WTC11 (cell line): Measurements from ENCODE around the gene AP4S1. TPM values are rescaled to one million over a fixed set of nuclear protein-coding genes. Genes with fewer than 3 reads are reported as not detected.

ENCODE experiments used
- ATAC-seq: fragments of 200-7000 bp; cut with Tn5 transposase; 2 replicates; pipeline ENCODE4 v1.10.0; 2021; ENCODE audit warnings: mild to moderate bottlenecking, moderate library complexity
- CTCF ChIA-PET: fragments of 300-600 bp; sonication (Branson Sonifier 250); formaldehyde crosslinking; loops from one replicate; lab custom pipeline; 2021; ENCODE audit warnings: antibody characterized with exemption; lab: Charles Lee
- POLR2A ChIA-PET: fragments of 350-600 bp; sonication (Branson Sonifier 250); formaldehyde crosslinking; loops from one replicate; lab custom pipeline; 2021; ENCODE audit warnings: antibody characterized with exemption; lab: Charles Lee
- DNase-seq: peaks from one replicate; pipeline ENCODE4 v3.0.0; 2021; ENCODE audit warnings: low spot score
- H3K27ac Mint-ChIP-seq: 2 replicates; pipeline ENCODE4 v1.8.0; 2021; ENCODE audit warnings: mixed read lengths
- H3K27me3 Mint-ChIP-seq: 2 replicates; pipeline ENCODE4 v1.8.0; 2021; ENCODE audit warnings: low read depth, mild to moderate bottlenecking, moderate library complexity, mixed read lengths
- H3K36me3 Mint-ChIP-seq: 2 replicates; pipeline ENCODE4 v1.8.0; 2021; ENCODE audit warnings: mixed read lengths
- H3K4me1 Mint-ChIP-seq: 2 replicates; pipeline ENCODE4 v1.8.0; 2022; ENCODE audit warnings: mixed read lengths
- H3K4me3 Mint-ChIP-seq: 2 replicates; pipeline ENCODE4 v1.8.0; 2021; ENCODE audit warnings: mild to moderate bottlenecking, moderate library complexity, mixed read lengths
- H3K9me3 Mint-ChIP-seq: 2 replicates; pipeline ENCODE4 v1.8.0; 2021; ENCODE audit warnings: mixed read lengths
- AFF4 ChIP-seq: sonication (generic); formaldehyde crosslinking; IDR thresholded peaks from 2 replicates; pipeline ENCODE4 v1.8.1; 2023; ENCODE audit warnings: mild to moderate bottlenecking, missing genetic modification reagents, borderline replicate concordance
- ARID4B ChIP-seq: sonication (generic); formaldehyde crosslinking; IDR thresholded peaks from 2 replicates; pipeline ENCODE4 v1.8.0; 2023; ENCODE audit warnings: missing genetic modification reagents, mild to moderate bottlenecking, borderline replicate concordance
- CTCF ChIP-seq: fragments of 200-600 bp; IDR thresholded peaks from 2 replicates; pipeline ENCODE4 v1.8.0; 2022; ENCODE audit warnings: antibody characterized with exemption
- ELF4 ChIP-seq: sonication (generic); formaldehyde crosslinking; IDR thresholded peaks from 2 replicates; pipeline ENCODE4 v1.8.1; 2022; ENCODE audit warnings: low read depth, mild to moderate bottlenecking, moderate library complexity, missing genetic modification reagents
- GTF2I ChIP-seq: fragments of 250-450 bp; sonication (Bioruptor Pico); conservative IDR thresholded peaks from 2 replicates; pipeline ENCODE4 v1.4.0; 2021; ENCODE audit warnings: mild to moderate bottlenecking
- MXD4 ChIP-seq: fragments of 250-450 bp; sonication (Bioruptor Pico); IDR thresholded peaks from 2 replicates; pipeline ENCODE4 v1.8.0; 2021; ENCODE audit warnings: mild to moderate bottlenecking, moderate library complexity, borderline replicate concordance
- NFATC4 ChIP-seq: fragments of 250-450 bp; sonication (Bioruptor Pico); IDR thresholded peaks from 2 replicates; pipeline ENCODE4 v1.9.0; 2021; ENCODE audit warnings: mild to moderate bottlenecking
- NR2C2 ChIP-seq: sonication (generic); formaldehyde crosslinking; IDR thresholded peaks from 2 replicates; pipeline ENCODE4 v1.8.0; 2022; ENCODE audit warnings: mild to moderate bottlenecking, missing genetic modification reagents
- PREB ChIP-seq: sonication (generic); formaldehyde crosslinking; IDR thresholded peaks from 2 replicates; pipeline ENCODE4 v1.8.1; 2022; ENCODE audit warnings: mild to moderate bottlenecking, missing genetic modification reagents, moderate library complexity, borderline replicate concordance
- RORB ChIP-seq: fragments of 250-450 bp; sonication (Bioruptor Pico); IDR thresholded peaks from 2 replicates; pipeline ENCODE4 v1.9.0; 2021; ENCODE audit warnings: mild to moderate bottlenecking
- SP1 ChIP-seq: sonication (generic); formaldehyde crosslinking; conservative IDR thresholded peaks from 2 replicates; pipeline ENCODE4 v1.8.1; 2022; ENCODE audit warnings: missing genetic modification reagents
- ZBTB43 ChIP-seq: sonication (generic); formaldehyde crosslinking; IDR thresholded peaks from 2 replicates; pipeline ENCODE4 v1.8.1; 2023; ENCODE audit warnings: mild to moderate bottlenecking, missing genetic modification reagents
- ZMAT4 ChIP-seq: fragments of 250-450 bp; sonication (Bioruptor Pico); IDR thresholded peaks from 2 replicates; pipeline ENCODE4 v1.9.0; 2021; ENCODE audit warnings: mild to moderate bottlenecking
- ZNF232 ChIP-seq: sonication (generic); formaldehyde crosslinking; IDR thresholded peaks from 2 replicates; pipeline ENCODE4 v1.8.0; 2022; ENCODE audit warnings: mild to moderate bottlenecking, missing genetic modification reagents
- ZNF281 ChIP-seq: sonication (generic); formaldehyde crosslinking; IDR thresholded peaks from 2 replicates; pipeline ENCODE4 v1.8.0; 2023; ENCODE audit warnings: mild to moderate bottlenecking, missing genetic modification reagents
- total RNA-seq: library from RNA; stranded (reverse); gene quantifications from 3 replicates; pipeline ENCODE4 v1.2.3, GENCODE V29; 2021

AP4S1 gene
- total RNA-seq, 1 experiment from 2014 or later, result 7.0 TPM

GRCh38 chr14:31083781-31084180 lies 58.3 kb downstream of the AP4S1 start (continued):
- TF ChIP-seq ARID4B (CRISPR knock-in tag), result no peak
- TF ChIP-seq NFATC4 (CRISPR knock-in tag), result no peak

GRCh38 chr14:31084385-31084784 lies 58.9 kb downstream of the AP4S1 start:
- POLR2A ChIA-PET, result no interaction called here
- DNase-seq (no peak), ATAC-seq (peak; percentile 46; the same call in 1 of the 2 replicates)
- no peaks in the 10 kb centered on the region for H3K4me1 Mint-ChIP-seq
- H3K27me3 Mint-ChIP-seq, result no peaks in the 10 kb centered on the region
- CTCF ChIA-PET, result interaction anchor here (1.1 kb wide), 1 partner anchor 92 kb away, joined by 3 read pairs; no protein-coding TSS in a partner anchor
- no peaks in the 10 kb centered on the region for H3K36me3 Mint-ChIP-seq
- TF ChIP-seq MXD4 (CRISPR knock-in tag) (no peak), ELF4 (no peak), ZBTB43 (no peak), SP1 (CRISPR knock-in tag) (no peak), NR2C2 (no peak), RORB (CRISPR knock-in tag) (no peak), GTF2I (CRISPR knock-in tag) (no peak)
- H3K9me3 Mint-ChIP-seq, result no peaks in the 10 kb centered on the region
- H3K4me3 Mint-ChIP-seq, result no peak overlapping the region
- H3K27ac Mint-ChIP-seq, result no peak overlapping the region

- Mint-ChIP-seq H3K4me3 (no peak overlapping the region), H3K27ac (no peak overlapping the region), H3K27me3 (no peaks in the 10 kb centered on the region), H3K4me1 (no peaks in the 10 kb centered on the region), H3K36me3 (no peaks in the 10 kb centered on the region), H3K9me3 (no peaks in the 10 kb centered on the region)
- ATAC-seq (no peak), DNase-seq (no peak)
- ChIA-PET CTCF (no interaction called here), POLR2A (no interaction called here)
- TF ChIP-seq AFF4 (CRISPR knock-in tag) (no peak), SP1 (CRISPR knock-in tag) (no peak), ZNF232 (CRISPR knock-in tag) (no peak), ZNF281 (CRISPR knock-in tag) (no peak), NFATC4 (CRISPR knock-in tag) (no peak), CTCF (no peak), PREB (CRISPR knock-in tag) (no peak), ZMAT4 (no peak), RORB (CRISPR knock-in tag) (no peak)
Observed at GRCh38 chr14:31085027-31085426, 59.6 kb downstream of the AP4S1 start.
